GM12878 (cell line): ENCODE data around the gene C1orf185. TPM values are rescaled to one million over a fixed set of nuclear protein-coding genes. Genes with fewer than 3 reads are reported as not detected.

Experiments
- ATAC-seq: fragments of 200-7000 bp; cut with Tn5 transposase; 3 replicates; pipeline ENCODE4 v1.9.1; 2020; ENCODE audit warnings: mild to moderate bottlenecking, moderate library complexity
- BruUV-seq: library from RNA; stranded (reverse); fragments of 400-500 nt; replicated peaks from 2 replicates; lab custom pipeline; 2021; lab: Mats Ljungman, UMichigan
- CTCF ChIA-PET: fragments of 300-600 bp; sonication (Branson Sonifier 250); formaldehyde crosslinking; extraction: SDS; loops from one replicate; lab custom pipeline; 2021; ENCODE audit warnings: inconsistent platforms; lab: Yijun Ruan, JAX
- POLR2A ChIA-PET: fragments of 350-600 bp; formaldehyde crosslinking; extraction: SDS; loops from one replicate; lab custom pipeline; 2021; ENCODE audit warnings: inconsistent platforms; lab: Charles Lee
- RAD21 ChIA-PET: fragments of 300-600 bp; sonication (Branson Sonifier 250); formaldehyde crosslinking; loops from one replicate; lab custom pipeline; 2023; ENCODE audit warnings: antibody characterized with exemption; ENCODE audit not compliant: unreplicated experiment; lab: Charles Lee
- SMC1A ChIA-PET: fragments of 300-600 bp; sonication (Branson Sonifier 250); formaldehyde crosslinking; loops from one replicate; lab custom pipeline; 2023; ENCODE audit not compliant: unreplicated experiment, uncharacterized antibody; lab: Charles Lee
- DNase-seq: peaks from one replicate; pipeline ENCODE4 v3.0.0-alpha.2; 2011; ENCODE audit warnings: low read depth, low spot score
- FAIRE-seq: peaks from 3 replicates; lab custom pipeline; 2011; peaks lifted over from hg19 to GRCh38; lab: Jason Lieb, UNC
- H2AFZ ChIP-seq: 2 replicates; pipeline ENCODE4 v1.6.0; 2011; ENCODE audit warnings: low read depth, low read length, control low read depth; ENCODE audit not compliant: control insufficient read depth
- H3K27ac ChIP-seq: 2 replicates; pipeline ENCODE4 v1.5.1; 2011; ENCODE audit warnings: control low read depth; ENCODE audit not compliant: control insufficient read depth, insufficient read depth
- H3K27me3 ChIP-seq, 2 experiments: replicated peaks in 1 of 2; 2 replicates each; pipeline versions ENCODE4 v1.6.0 to v1.6.1; 2011; ENCODE audit warnings: low read length in 1 of 2; ENCODE audit not compliant: control insufficient read depth in 2 of 2, insufficient read depth in 2 of 2
- H3K36me3 ChIP-seq, 2 experiments: 2 replicates each; pipeline ENCODE4 v1.5.1; 2011; ENCODE audit warnings: low read length in 1 of 2; ENCODE audit not compliant: control insufficient read depth in 2 of 2, insufficient read depth in 2 of 2
- H3K4me1 ChIP-seq: 2 replicates; pipeline ENCODE4 v1.6.1; 2011; ENCODE audit warnings: mild to moderate bottlenecking, low read length, moderate library complexity, mixed read lengths; ENCODE audit not compliant: control insufficient read depth, insufficient read depth
- H3K4me2 ChIP-seq: 2 replicates; pipeline ENCODE4 v1.6.0; 2011; ENCODE audit warnings: control low read depth; ENCODE audit not compliant: control insufficient read depth, insufficient read depth
- H3K4me3 ChIP-seq: fragments of 200-600 bp; sonication (generic); 2 replicates; pipeline ENCODE4 v1.5.1; 2016
- H3K79me2 ChIP-seq: 2 replicates; pipeline ENCODE4 v1.6.0; 2011; ENCODE audit warnings: low read length; ENCODE audit not compliant: control insufficient read depth, insufficient read depth
- H3K9ac ChIP-seq: 2 replicates; pipeline ENCODE4 v1.8.0; 2011; ENCODE audit warnings: low read length, control low read depth, mixed read lengths; ENCODE audit not compliant: control insufficient read depth, insufficient read depth
- H3K9me3 ChIP-seq: replicated peaks from 3 replicates; pipeline ENCODE4 v1.5.1; 2011; ENCODE audit warnings: mild to moderate bottlenecking, low read length; ENCODE audit not compliant: control insufficient read depth, insufficient read depth
- H4K20me1 ChIP-seq: 2 replicates; pipeline ENCODE4 v1.6.0; 2011; ENCODE audit not compliant: control insufficient read depth, insufficient read depth
- BHLHE40 ChIP-seq, 2 experiments: fragments of 450-650 bp in 1 of 2; IDR thresholded peaks; 2 replicates each; pipeline ENCODE4 v1.6.1; 2011 to 2017; ENCODE audit warnings: low read depth in 2 of 2, borderline replicate concordance in 1 of 2, improper control_type of control experiment in 1 of 2, low read length in 1 of 2, mild to moderate bottlenecking in 1 of 2
- CBX5 ChIP-seq: sonication (generic); IDR thresholded peaks from 2 replicates; pipeline ENCODE4 v1.6.1; 2016; ENCODE audit warnings: low read depth, moderate library complexity, mild to moderate bottlenecking, inconsistent platforms
- CHD2 ChIP-seq: IDR thresholded peaks from 2 replicates; pipeline ENCODE4 v1.6.1; 2011; ENCODE audit warnings: low read depth, low read length, improper control_type of control experiment, borderline replicate concordance
- EZH2 ChIP-seq: IDR thresholded peaks from 2 replicates; pipeline ENCODE4 v1.6.1; 2012; ENCODE audit warnings: low read depth, mild to moderate bottlenecking, control low read depth, inconsistent platforms, low read length, borderline replicate concordance; ENCODE audit not compliant: control insufficient read depth
- JUNB ChIP-seq: IDR thresholded peaks from 2 replicates; pipeline ENCODE4 v1.6.1; 2016; ENCODE audit warnings: antibody characterized with exemption, mild to moderate bottlenecking
- KDM1A ChIP-seq: fragments of 200-600 bp; sonication (generic); IDR thresholded peaks from 2 replicates; pipeline ENCODE4 v1.6.1; 2016; ENCODE audit warnings: borderline replicate concordance
- MEF2A ChIP-seq: IDR thresholded peaks from 2 replicates; pipeline ENCODE4 v1.6.1; 2011; ENCODE audit warnings: low read depth, mild to moderate bottlenecking, low read length, moderate library complexity; ENCODE audit not compliant: insufficient read depth
- NFIC ChIP-seq: IDR thresholded peaks from 2 replicates; pipeline ENCODE4 v1.6.1; 2012; ENCODE audit warnings: low read depth, mild to moderate bottlenecking, inconsistent platforms, low read length, moderate library complexity
- NFXL1 ChIP-seq: fragments of 450-650 bp; IDR thresholded peaks from 2 replicates; pipeline ENCODE4 v1.6.1; 2017; ENCODE audit warnings: antibody characterized with exemption, mild to moderate bottlenecking, borderline replicate concordance
- NR2C1 ChIP-seq: fragments of 450-650 bp; IDR thresholded peaks from 2 replicates; pipeline ENCODE4 v1.6.1; 2017; ENCODE audit warnings: antibody characterized with exemption, mild to moderate bottlenecking, moderate library complexity
- RBBP5 ChIP-seq: fragments of 200-600 bp; sonication (generic); conservative IDR thresholded peaks from 2 replicates; pipeline ENCODE4 v1.6.1; 2016
- RUNX3 ChIP-seq: IDR thresholded peaks from 2 replicates; pipeline ENCODE4 v1.6.1; 2012; ENCODE audit warnings: low read length, inconsistent platforms
- SMARCA5 ChIP-seq: fragments of 450-650 bp; IDR thresholded peaks from 2 replicates; pipeline ENCODE4 v1.6.1; 2017; ENCODE audit warnings: mild to moderate bottlenecking
- STAT3 ChIP-seq: IDR thresholded peaks from 2 replicates; pipeline ENCODE4 v1.6.1; 2011; ENCODE audit warnings: low read depth, low read length, improper control_type of control experiment
- SUZ12 ChIP-seq: fragments of 200-600 bp; sonication (generic); IDR thresholded peaks from one replicate; pipeline ENCODE4 v1.6.1; 2018; ENCODE audit warnings: antibody characterized with exemption, mild to moderate bottlenecking; ENCODE audit not compliant: unreplicated experiment
- TBL1XR1 ChIP-seq: IDR thresholded peaks from 2 replicates; pipeline ENCODE4 v1.6.1; 2012; ENCODE audit warnings: low read depth, low read length, improper control_type of control experiment
- WGBS: methylation state at CpG from one replicate; pipeline ENCODE4 v1.1.6; 2016; ENCODE audit warnings: low lambda C conversion rate; ENCODE audit not compliant: insufficient replicate concordance, insufficient coverage; ENCODE audit errors: missing lambda C conversion rate; 5-methylcytosine and 5-hydroxymethylcytosine counted together
- in situ Hi-C: fragments of 300-500 bp; cut with MboI; formaldehyde crosslinking; loops from 9 replicates; pipeline ENCODE4 v1.14.3; 2018; ENCODE audit warnings: mixed read lengths
- intact Hi-C: fragments of 100-400 bp; cut with micrococcal nuclease; formaldehyde crosslinking; loops from one replicate; pipeline ENCODE4 v1.14.2; 2022; ENCODE audit not compliant: unreplicated experiment
- polyA plus RNA-seq, 11 experiments: library from polyadenylated mRNA; depleted of rRNA in 4 of 11; unstranded in 6 of 11; stranded (reverse) in 5 of 11; fragments of >200 nt; fragmentation: Nextera tagmentation in 4 of 11; fragmentation: Illumina TruSeq in 1 of 11; extraction: Ambion mirVana in 4 of 11; extraction: Trizol in 1 of 11; gene quantifications; 1 replicate in 1 of 11; 2 replicates in 10 of 11; pipeline versions ENCODE4 v1.2.1 to v1.2.3, GENCODE V29; 2011 to 2016; ENCODE audit warnings: inconsistent platforms in 2 of 11, missing spikeins in 2 of 11, low read depth in 1 of 11
- total RNA-seq, 4 experiments: library from RNA; depleted of rRNA in 3 of 4; stranded (reverse); fragments of >200 nt in 3 of 4; fragmentation: Illumina TruSeq in 1 of 4; extraction: Trizol in 1 of 4; gene quantifications; 2 replicates each; pipeline versions ENCODE4 v1.2.1 to v1.2.3, GENCODE V29; 2013 to 2021
- TF ChIP-seq, protein P1 (sequence below): fragments of 450-650 bp; IDR thresholded peaks from 2 replicates; pipeline ENCODE4 v1.6.1; 2017; ENCODE audit warnings: mild to moderate bottlenecking
- TF ChIP-seq, protein P2 (sequence below): fragments of 150-350 bp; IDR thresholded peaks from 2 replicates; pipeline ENCODE4 v1.6.1; 2016; ENCODE audit warnings: low read depth, low read length
- TF ChIP-seq, protein P3 (sequence below): IDR thresholded peaks from 2 replicates; pipeline ENCODE4 v1.6.1; 2011; ENCODE audit warnings: mild to moderate bottlenecking, low read depth, low read length, moderate library complexity; ENCODE audit not compliant: insufficient replicate concordance

C1orf185 gene
- total and polyA plus RNA-seq, 10 of the 15 experiments (the other 5 are each of a cell fraction or from before 2014, with no cell fraction given), result 0.40 TPM; not detected in 9

DNA sequence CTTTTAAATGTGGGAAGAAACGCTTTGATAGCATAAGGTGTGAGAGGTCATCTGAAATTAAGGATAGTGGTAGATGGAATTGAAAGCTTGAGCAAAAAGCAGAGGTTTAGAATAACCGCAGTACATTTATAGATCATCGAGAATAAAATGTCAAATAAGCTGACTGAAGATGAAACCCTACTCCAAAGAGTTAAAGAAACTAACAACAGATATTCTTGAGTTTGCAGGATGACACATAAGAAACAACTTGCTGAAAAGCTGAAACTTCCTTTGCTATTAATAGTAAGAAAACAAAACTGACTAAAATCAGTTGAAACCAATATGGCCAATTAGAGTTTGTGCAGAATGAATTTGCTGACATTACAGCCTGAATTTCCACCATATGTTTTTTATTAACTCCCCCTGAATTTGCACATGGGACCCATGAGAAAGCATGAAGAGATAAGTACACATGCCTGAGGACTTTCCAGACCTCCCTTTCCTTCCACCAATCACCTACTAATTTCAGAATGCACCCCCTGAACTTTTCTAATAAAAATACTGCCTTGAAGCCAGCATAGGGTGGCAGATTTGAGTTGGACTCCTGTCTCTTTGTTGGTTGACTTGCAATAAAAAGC, 1.7 kb upstream of the C1orf185 start:
- in situ Hi-C loops (no loop called here), intact Hi-C loops (no loop called here)
- 0% methylated on average over 3 of the region's 3 CpGs for WGBS
- FAIRE-seq (peak; percentile 65), ATAC-seq (peak; percentile 44), DNase-seq (peak; percentile 19)
- H3K4me1 ChIP-seq, result peaks cover 8% of the 10 kb centered on the region
- H3K36me3 ChIP-seq, result no peaks in the 10 kb centered on the region
- ChIA-PET CTCF (interaction anchor here (0.9 kb wide), 1 partner anchor 227 kb away, joined by 3 read pairs; no protein-coding TSS in a partner anchor), RAD21 (no interaction called here), POLR2A (no interaction called here), SMC1A (no interaction called here)
- no peak overlapping the region for H3K4me3 ChIP-seq
- H3K9ac ChIP-seq, result no peak overlapping the region; the same call in 1 of the 2 replicates
- H3K4me2 ChIP-seq, result peak overlapping the region; percentile 75
- no peaks in the 10 kb centered on the region for H3K27me3 ChIP-seq
- H3K79me2 ChIP-seq, result no peaks in the 10 kb centered on the region
- BruUV-seq, result no TSS peak
- H2AFZ ChIP-seq, result peak overlapping the region; percentile 34
- no peaks in the 10 kb centered on the region for H4K20me1 ChIP-seq
- H3K9me3 ChIP-seq, result no peaks in the 10 kb centered on the region; the same call in 1 of the 3 replicates
- peak overlapping the region; percentile 39 for H3K27ac ChIP-seq
- TF ChIP-seq KDM1A, result no peak
- no peak for TF ChIP-seq BHLHE40 (IDR thresholded peaks at IDR 0.05; ENCODE audit: borderline replicate concordance in 1 of 2, low read depth in 2 of 2, low read length in 1 of 2)
- no peak for TF ChIP-seq RBBP5
- TF ChIP-seq CHD2, result no peak
- peak; percentile 87 for TF ChIP-seq RUNX3
- peak; percentile 93 for TF ChIP-seq MEF2A
- no peak for TF ChIP-seq NFXL1
- TF ChIP-seq STAT3, result no peak
- TF ChIP-seq, protein P1, sequence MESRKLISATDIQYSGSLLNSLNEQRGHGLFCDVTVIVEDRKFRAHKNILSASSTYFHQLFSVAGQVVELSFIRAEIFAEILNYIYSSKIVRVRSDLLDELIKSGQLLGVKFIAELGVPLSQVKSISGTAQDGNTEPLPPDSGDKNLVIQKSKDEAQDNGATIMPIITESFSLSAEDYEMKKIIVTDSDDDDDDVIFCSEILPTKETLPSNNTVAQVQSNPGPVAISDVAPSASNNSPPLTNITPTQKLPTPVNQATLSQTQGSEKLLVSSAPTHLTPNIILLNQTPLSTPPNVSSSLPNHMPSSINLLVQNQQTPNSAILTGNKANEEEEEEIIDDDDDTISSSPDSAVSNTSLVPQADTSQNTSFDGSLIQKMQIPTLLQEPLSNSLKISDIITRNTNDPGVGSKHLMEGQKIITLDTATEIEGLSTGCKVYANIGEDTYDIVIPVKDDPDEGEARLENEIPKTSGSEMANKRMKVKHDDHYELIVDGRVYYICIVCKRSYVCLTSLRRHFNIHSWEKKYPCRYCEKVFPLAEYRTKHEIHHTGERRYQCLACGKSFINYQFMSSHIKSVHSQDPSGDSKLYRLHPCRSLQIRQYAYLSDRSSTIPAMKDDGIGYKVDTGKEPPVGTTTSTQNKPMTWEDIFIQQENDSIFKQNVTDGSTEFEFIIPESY, result no peak
- TF ChIP-seq, protein P2, sequence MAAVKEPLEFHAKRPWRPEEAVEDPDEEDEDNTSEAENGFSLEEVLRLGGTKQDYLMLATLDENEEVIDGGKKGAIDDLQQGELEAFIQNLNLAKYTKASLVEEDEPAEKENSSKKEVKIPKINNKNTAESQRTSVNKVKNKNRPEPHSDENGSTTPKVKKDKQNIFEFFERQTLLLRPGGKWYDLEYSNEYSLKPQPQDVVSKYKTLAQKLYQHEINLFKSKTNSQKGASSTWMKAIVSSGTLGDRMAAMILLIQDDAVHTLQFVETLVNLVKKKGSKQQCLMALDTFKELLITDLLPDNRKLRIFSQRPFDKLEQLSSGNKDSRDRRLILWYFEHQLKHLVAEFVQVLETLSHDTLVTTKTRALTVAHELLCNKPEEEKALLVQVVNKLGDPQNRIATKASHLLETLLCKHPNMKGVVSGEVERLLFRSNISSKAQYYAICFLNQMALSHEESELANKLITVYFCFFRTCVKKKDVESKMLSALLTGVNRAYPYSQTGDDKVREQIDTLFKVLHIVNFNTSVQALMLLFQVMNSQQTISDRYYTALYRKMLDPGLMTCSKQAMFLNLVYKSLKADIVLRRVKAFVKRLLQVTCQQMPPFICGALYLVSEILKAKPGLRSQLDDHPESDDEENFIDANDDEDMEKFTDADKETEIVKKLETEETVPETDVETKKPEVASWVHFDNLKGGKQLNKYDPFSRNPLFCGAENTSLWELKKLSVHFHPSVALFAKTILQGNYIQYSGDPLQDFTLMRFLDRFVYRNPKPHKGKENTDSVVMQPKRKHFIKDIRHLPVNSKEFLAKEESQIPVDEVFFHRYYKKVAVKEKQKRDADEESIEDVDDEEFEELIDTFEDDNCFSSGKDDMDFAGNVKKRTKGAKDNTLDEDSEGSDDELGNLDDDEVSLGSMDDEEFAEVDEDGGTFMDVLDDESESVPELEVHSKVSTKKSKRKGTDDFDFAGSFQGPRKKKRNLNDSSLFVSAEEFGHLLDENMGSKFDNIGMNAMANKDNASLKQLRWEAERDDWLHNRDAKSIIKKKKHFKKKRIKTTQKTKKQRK, result no peak
- TF ChIP-seq TBL1XR1, result no peak
- TF ChIP-seq SMARCA5, result no peak
- no peak for TF ChIP-seq NR2C1
- peak; percentile 67 for TF ChIP-seq NFIC
- TF ChIP-seq JUNB, result peak; percentile 66
- no peak for TF ChIP-seq SUZ12
- TF ChIP-seq, protein P3, sequence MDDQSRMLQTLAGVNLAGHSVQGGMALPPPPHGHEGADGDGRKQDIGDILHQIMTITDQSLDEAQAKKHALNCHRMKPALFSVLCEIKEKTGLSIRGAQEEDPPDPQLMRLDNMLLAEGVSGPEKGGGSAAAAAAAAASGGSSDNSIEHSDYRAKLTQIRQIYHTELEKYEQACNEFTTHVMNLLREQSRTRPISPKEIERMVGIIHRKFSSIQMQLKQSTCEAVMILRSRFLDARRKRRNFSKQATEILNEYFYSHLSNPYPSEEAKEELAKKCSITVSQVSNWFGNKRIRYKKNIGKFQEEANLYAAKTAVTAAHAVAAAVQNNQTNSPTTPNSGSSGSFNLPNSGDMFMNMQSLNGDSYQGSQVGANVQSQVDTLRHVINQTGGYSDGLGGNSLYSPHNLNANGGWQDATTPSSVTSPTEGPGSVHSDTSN, result no peak
- 0 out of 2 replicates have a peak, but pooled peaks have one; percentile 23 for TF ChIP-seq CBX5
- no peak for TF ChIP-seq EZH2
